Activated CD4-positive, alpha-beta T cell treated with anti-CD3 and anti-CD28 coated beads, Interleukin-2, amount 10 ng/mL, durations not matched to agents 7 days and 5 days (primary cell): Measurements from ENCODE around the gene KDM3B. TPM values are rescaled to one million over a fixed set of nuclear protein-coding genes. Genes with fewer than 3 reads are reported as not detected.

Source experiments
- CTCF ChIA-PET: fragments of 350-600 bp; sonication (Branson Sonifier 250); formaldehyde crosslinking; loops from one replicate; lab custom pipeline; 2021; ENCODE audit warnings: antibody characterized with exemption; lab: Charles Lee
- POLR2A ChIA-PET: fragments of 350-600 bp; sonication (Branson Sonifier 250); formaldehyde crosslinking; loops from one replicate; lab custom pipeline; 2021; ENCODE audit warnings: antibody characterized with exemption; lab: Charles Lee
- DNase-seq: peaks from one replicate; pipeline ENCODE4 v3.0.0-alpha.2; 2020
- H3K27ac Mint-ChIP-seq: one replicate; pipeline ENCODE4 v1.8.0; 2021; ENCODE audit warnings: mild to moderate bottlenecking, moderate library complexity, mixed read lengths
- H3K27me3 Mint-ChIP-seq: one replicate; pipeline ENCODE4 v1.8.0; 2021; ENCODE audit warnings: mixed read lengths
- H3K36me3 Mint-ChIP-seq: one replicate; pipeline ENCODE4 v1.8.0; 2021; ENCODE audit warnings: low read depth, mixed read lengths
- H3K4me1 Mint-ChIP-seq: one replicate; pipeline ENCODE4 v1.8.0; 2021; ENCODE audit warnings: mixed read lengths
- H3K4me3 Mint-ChIP-seq: one replicate; pipeline ENCODE4 v1.8.0; 2021; ENCODE audit warnings: mild to moderate bottlenecking, moderate library complexity, mixed read lengths
- H3K9me3 Mint-ChIP-seq: one replicate; pipeline ENCODE4 v1.8.0; 2021; ENCODE audit warnings: mixed read lengths
- total RNA-seq, 2 experiments: library from RNA; stranded (reverse); gene quantifications; one replicate each; pipeline ENCODE4 v1.2.3, GENCODE V29; 2021

The KDM3B gene
- total RNA-seq, 2 experiments from 2014 or later: 60.4 to 65.7 TPM

DNA sequence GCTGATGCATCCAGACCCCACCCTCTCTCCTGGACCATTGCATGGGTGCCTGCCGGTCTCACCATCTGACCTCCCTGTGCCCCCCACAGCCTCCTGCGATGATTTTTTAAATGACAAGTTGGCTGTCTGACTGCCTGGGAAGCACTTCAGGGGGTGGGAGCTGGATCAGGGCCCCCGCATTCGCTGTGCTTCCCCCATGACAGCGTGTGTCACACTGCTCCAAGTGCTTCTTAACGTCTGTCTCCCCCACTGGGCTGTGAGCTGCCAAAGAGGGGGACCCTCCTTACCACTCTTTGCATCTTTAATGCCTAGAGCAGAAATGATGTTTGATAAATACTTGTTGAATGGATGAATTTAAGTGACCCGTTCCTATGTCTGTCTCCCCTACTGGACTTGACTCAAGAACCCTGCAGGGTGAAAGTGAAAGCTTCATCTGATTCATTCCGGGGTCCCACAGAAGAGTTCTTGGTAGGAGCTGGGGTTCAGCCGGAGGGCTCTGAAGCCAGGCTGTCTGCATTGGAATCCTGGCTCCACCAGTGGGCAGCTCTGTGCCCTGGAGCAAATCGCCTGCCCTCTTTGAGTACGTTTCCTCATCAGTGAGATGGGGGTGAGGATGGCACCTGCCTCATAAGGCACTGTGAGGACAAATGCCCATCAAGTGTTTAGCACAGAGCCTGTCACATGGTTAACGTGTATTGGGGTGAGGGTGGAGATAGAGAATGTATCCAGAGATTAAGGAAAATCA, 105.2 kb downstream of the KDM3B start:
- H3K27me3 Mint-ChIP-seq: no peaks in the 10 kb centered on the region
- H3K9me3 Mint-ChIP-seq: no peaks in the 10 kb centered on the region
- H3K4me3 Mint-ChIP-seq: no peak overlapping the region
- no peaks in the 10 kb centered on the region for H3K36me3 Mint-ChIP-seq
- H3K27ac Mint-ChIP-seq: no peak overlapping the region
- ChIA-PET POLR2A (no interaction called here), CTCF (interaction anchor here (0.6 to 4.7 kb wide), 6 partner anchors 8 to 260 kb away, joined by 3 to 31 read pairs (median 3); no protein-coding TSS in a partner anchor)
- no peak for DNase-seq
- peaks cover 29% of the 10 kb centered on the region for H3K4me1 Mint-ChIP-seq

DNA sequence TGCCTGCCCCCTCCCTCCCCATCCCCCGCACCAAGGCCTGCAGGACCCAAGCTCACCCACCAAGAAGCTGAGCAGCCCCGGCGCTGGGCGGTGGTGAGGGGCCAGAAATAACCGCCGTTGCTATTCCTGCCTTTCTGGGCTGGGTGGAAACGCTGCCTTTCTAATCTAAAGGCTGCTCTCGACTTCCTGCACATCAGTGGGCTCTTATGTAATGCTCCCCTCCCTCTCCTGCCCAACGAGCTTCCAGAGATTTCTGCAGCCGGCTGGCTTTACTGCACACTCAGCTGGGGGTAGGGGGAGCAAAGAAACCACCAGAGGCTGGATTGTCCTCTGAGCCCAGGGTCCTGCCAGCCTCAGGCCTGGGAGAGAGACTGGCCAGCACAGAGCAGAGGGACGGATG, 105.9 kb downstream of the KDM3B start:
- no peak for DNase-seq
- Mint-ChIP-seq H3K4me1 (peaks cover 30% of the 10 kb centered on the region), H3K9me3 (no peaks in the 10 kb centered on the region), H3K4me3 (no peak overlapping the region), H3K27me3 (no peaks in the 10 kb centered on the region), H3K36me3 (no peaks in the 10 kb centered on the region), H3K27ac (no peak overlapping the region)
- CTCF ChIA-PET: interaction anchor here (1.5 to 4.7 kb wide), 2 partner anchors 9 to 47 kb away, joined by 3 to 31 read pairs; no protein-coding TSS in a partner anchor
- POLR2A ChIA-PET: no interaction called here

GRCh38 chr5:138458856-138459255, 106.4 kb downstream of the KDM3B start:
- no peak overlapping the region for H3K4me3 Mint-ChIP-seq
- DNase-seq: no peak
- H3K27me3 Mint-ChIP-seq: no peaks in the 10 kb centered on the region
- H3K9me3 Mint-ChIP-seq: no peaks in the 10 kb centered on the region
- H3K4me1 Mint-ChIP-seq: peaks cover 34% of the 10 kb centered on the region
- peak overlapping the region; percentile 95 for H3K27ac Mint-ChIP-seq
- CTCF ChIA-PET: interaction anchor here (0.5 to 4.7 kb wide), 4 partner anchors 9 to 95 kb away, joined by 3 to 31 read pairs (median 4); partner anchors contain the start of gene ETF1
- H3K36me3 Mint-ChIP-seq: no peaks in the 10 kb centered on the region
- POLR2A ChIA-PET: no interaction called here

DNA sequence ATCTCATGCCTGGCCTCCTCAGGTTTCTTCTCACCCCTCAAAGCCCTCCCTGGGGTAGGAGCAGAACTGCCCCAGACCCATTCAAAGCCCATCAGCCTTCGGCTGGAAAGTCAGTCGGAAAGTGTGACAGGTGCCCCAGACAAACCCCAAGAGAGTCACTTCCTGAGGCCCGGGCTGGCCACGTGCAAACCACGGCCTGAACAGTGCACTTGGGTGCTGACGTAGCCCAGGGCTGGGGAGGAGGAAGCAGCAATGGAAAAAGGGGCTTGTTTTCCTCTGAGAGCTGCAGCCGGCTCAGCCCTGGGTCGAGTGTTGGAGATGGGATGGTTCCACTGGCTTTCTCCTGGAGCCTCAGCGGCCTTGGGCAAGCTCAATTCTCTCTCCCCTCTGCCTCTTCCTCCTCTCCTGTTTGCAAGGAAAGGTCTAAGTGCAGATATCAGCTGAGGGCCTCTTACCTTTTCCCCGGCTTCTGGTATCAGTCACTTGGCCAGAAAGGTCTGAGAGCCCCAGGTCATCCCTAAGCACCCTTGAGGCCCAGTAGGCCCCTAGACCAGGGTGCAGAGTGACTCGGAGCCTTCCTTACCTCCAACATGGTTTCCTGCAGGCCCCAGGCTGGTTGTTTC, 106.9 kb downstream of the KDM3B start:
- Mint-ChIP-seq H3K36me3 (no peaks in the 10 kb centered on the region), H3K4me3 (no peak overlapping the region), H3K27ac (peak overlapping the region; percentile 95), H3K9me3 (no peaks in the 10 kb centered on the region), H3K4me1 (peaks cover 34% of the 10 kb centered on the region), H3K27me3 (no peaks in the 10 kb centered on the region)
- ChIA-PET CTCF (interaction anchor here (0.5 to 4.7 kb wide), 6 partner anchors 10 to 107 kb away, joined by 3 to 31 read pairs (median 4); partner anchors contain the start of genes ETF1 and KDM3B), POLR2A (no interaction called here)
- DNase-seq: peak; percentile 75

GRCh38 chr5:138460032-138460693, 107.7 kb downstream of the KDM3B start:
- POLR2A ChIA-PET: no interaction called here
- H3K36me3 Mint-ChIP-seq: no peaks in the 10 kb centered on the region
- CTCF ChIA-PET: interaction anchor here (1.1 to 4.7 kb wide), 4 partner anchors 11 to 108 kb away, joined by 4 to 31 read pairs (median 4); partner anchors contain the start of genes ETF1 and KDM3B
- no peak overlapping the region for H3K4me3 Mint-ChIP-seq
- H3K4me1 Mint-ChIP-seq: peaks cover 34% of the 10 kb centered on the region
- DNase-seq: no peak
- H3K27me3 Mint-ChIP-seq: no peaks in the 10 kb centered on the region
- H3K27ac Mint-ChIP-seq: peak overlapping the region; percentile 95
- H3K9me3 Mint-ChIP-seq: no peaks in the 10 kb centered on the region

DNA sequence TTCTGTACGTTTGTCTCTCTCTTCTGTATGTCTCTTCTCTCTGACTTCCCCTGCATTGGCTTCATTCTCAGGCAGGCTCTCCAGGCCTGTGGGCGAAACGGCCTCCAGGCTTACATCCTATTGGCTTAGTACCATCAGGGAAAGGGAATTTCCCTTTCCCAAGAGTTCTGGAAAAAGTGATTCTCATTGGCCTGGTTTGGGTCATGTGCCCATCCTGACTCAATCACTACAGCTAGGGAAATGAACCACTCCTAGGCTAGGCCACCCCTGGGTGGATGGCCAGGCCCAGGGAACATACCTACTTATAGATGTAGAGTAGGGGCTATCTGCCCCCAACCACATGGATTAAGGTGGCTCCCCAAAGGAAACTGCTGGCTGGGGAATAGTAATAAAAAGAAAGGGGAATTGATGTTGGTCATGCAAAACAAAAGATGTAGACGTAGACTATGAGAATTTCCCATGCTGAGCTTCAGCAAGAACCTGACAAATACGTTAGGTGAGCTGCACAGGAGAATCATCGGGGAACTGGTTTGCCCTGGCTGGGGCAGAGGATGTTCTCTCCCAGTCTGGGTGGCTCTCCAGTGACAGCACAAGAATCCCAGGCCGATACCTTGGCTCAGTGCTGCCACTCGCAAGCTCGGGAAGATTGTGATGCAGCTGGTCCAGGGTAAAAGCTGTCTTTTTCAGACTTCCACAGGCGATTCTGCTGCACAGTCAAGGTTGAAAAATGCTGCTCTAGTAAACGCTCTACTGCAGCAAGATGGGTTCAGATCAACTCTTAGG, 109.0 kb downstream of the KDM3B start:
- no peak for DNase-seq
- ChIA-PET POLR2A (no interaction called here), CTCF (interaction anchor here (0.8 to 4.7 kb wide), 2 partner anchors 12 to 109 kb away, joined by 5 to 31 read pairs; partner anchors contain the start of gene KDM3B)
- Mint-ChIP-seq H3K36me3 (no peaks in the 10 kb centered on the region), H3K4me3 (no peak overlapping the region), H3K9me3 (no peaks in the 10 kb centered on the region), H3K4me1 (peaks cover 35% of the 10 kb centered on the region), H3K27ac (no peak overlapping the region), H3K27me3 (peaks cover 3% of the 10 kb centered on the region)

DNA sequence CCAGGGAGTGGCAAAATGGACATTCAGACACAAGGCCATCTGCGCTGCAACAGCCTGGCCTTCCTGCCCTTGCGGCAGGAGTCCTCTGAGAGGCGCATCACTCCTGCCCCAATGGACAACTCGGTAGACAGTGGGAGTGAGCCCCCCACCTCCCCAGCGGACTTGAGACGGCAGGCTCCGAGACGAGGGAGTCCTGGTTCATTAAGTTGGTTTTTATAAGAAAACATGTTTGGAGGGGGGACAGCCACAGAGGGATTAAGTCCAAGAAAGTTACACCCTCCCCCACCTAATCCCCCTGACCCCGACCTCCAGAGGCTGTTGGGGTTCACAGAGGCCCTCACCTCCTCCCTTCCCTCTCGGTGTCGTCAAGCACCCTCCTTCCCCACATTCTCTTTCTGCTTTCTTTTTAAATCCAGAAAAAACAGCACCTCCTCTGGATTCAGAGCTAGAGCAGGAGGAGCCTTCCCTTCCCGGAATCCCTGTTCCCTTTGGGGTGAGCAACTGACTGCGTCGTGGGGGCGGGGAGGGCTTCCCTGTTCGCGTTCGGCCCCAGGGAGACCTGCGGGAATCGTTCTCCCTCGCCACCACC, 111.0 kb downstream of the KDM3B start:
- peak overlapping the region; percentile 95 for H3K27ac Mint-ChIP-seq
- no peaks in the 10 kb centered on the region for H3K9me3 Mint-ChIP-seq
- H3K4me1 Mint-ChIP-seq: peaks cover 41% of the 10 kb centered on the region
- H3K27me3 Mint-ChIP-seq: peaks cover 18% of the 10 kb centered on the region
- DNase-seq: no peak
- no peaks in the 10 kb centered on the region for H3K36me3 Mint-ChIP-seq
- ChIA-PET POLR2A (no interaction called here), CTCF (interaction anchor here (0.7 to 4.2 kb wide), 11 partner anchors 8 to 74 kb away, joined by 3 to 30 read pairs (median 13); partner anchors contain the start of gene REEP2)
- H3K4me3 Mint-ChIP-seq: peak overlapping the region; percentile 85

- CTCF ChIA-PET: interaction anchor here (0.6 to 4.2 kb wide), 18 partner anchors 9 to 433 kb away, joined by 3 to 30 read pairs (median 6); partner anchors contain the start of genes ETF1 and REEP2
- Mint-ChIP-seq H3K9me3 (no peaks in the 10 kb centered on the region), H3K4me1 (peaks cover 36% of the 10 kb centered on the region), H3K36me3 (no peaks in the 10 kb centered on the region), H3K4me3 (peak overlapping the region; percentile 85), H3K27me3 (peaks cover 18% of the 10 kb centered on the region), H3K27ac (peak overlapping the region; percentile 95)
- POLR2A ChIA-PET: no interaction called here
- peak; percentile 90 for DNase-seq
Observed at GRCh38 chr5:138464008-138464387, 111.5 kb downstream of the KDM3B start.

DNA sequence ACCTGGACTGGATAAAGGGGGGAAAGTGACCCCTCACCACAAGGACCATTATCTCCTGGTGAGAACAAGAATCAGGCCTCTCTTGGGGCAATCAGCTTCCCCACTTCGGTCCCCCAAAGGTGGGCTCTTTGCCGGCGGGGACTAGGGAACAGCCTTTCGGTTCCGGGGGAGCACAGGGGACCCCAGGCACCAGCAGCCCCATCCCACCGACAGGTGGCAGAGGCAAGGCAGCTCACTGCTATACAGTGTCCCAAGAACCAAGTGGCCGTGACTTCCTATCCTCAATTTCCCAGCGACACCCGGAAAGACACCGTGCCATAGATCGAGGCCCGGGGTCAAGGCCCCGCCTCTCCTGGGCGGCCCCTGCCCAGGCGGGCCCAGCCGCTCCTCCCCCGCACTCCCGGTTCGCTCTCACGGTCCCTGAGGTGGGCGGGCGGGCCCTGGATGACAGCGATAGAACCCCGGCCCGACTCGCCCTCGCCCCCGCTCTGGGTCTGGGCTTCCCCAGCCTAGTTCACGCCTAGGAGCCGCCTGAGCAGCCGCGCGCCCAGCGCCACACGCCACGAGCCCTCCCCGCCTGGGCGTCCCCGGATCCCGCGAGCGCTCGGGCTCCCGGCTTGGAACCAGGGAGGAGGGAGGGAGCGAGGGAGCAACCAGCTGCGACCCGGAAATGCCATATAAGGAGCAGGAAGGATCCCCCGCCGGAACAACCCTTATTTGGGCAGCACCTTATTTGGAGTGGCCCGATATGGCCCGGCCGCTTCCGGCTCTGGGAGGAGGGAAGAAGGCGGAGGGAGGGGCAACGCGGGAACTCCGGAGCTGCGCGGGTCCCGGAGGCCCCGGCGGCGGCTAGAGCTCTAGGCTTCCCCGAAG, 112.1 kb downstream of the KDM3B start:
- H3K36me3 Mint-ChIP-seq: no peaks in the 10 kb centered on the region
- CTCF ChIA-PET: interaction anchor here (0.6 to 4.2 kb wide), 26 partner anchors 9 to 434 kb away, joined by 3 to 30 read pairs (median 6); partner anchors contain the start of genes ETF1, KDM3B and REEP2
- peaks cover 18% of the 10 kb centered on the region for H3K27me3 Mint-ChIP-seq
- peak overlapping the region; percentile 95 for H3K27ac Mint-ChIP-seq
- POLR2A ChIA-PET: interaction anchor here (0.6 to 0.7 kb wide), 2 partner anchors 169 to 829 kb away, joined by 5 read pairs; partner anchors contain the start of gene MATR3
- peaks cover 30% of the 10 kb centered on the region for H3K4me1 Mint-ChIP-seq
- peak; percentile 98 for DNase-seq
- no peaks in the 10 kb centered on the region for H3K9me3 Mint-ChIP-seq
- H3K4me3 Mint-ChIP-seq: peak overlapping the region; percentile 85

GRCh38 chr5:138465261-138466124, 113.0 kb downstream of the KDM3B start, which contains the start of gene EGR1:
Gene EGR1, plus strand, starts transcription at chr5:138465479. Its CDS starts 283 bp downstream, at chr5:138465762.
- H3K27me3 Mint-ChIP-seq: peaks cover 18% of the 10 kb centered on the region
- peak within 1 kb of the TSS; percentile 85 for H3K4me3 Mint-ChIP-seq
- POLR2A ChIA-PET: interaction anchor here (0.6 to 0.7 kb wide), 4 partner anchors 10 to 828 kb away, joined by 3 to 9 read pairs (median 6); partner anchors contain the start of gene MATR3
- peaks cover 22% of the 10 kb centered on the region for H3K4me1 Mint-ChIP-seq
- peak within 1 kb of the TSS; percentile 95 for H3K27ac Mint-ChIP-seq
- DNase-seq: peak; percentile 95
- no peaks in the 10 kb centered on the region for H3K36me3 Mint-ChIP-seq
- no peaks in the 10 kb centered on the region for H3K9me3 Mint-ChIP-seq
- CTCF ChIA-PET: interaction anchor here (0.7 to 4.2 kb wide), 22 partner anchors 10 to 620 kb away, joined by 3 to 30 read pairs (median 7); partner anchors contain the start of genes ETF1, KDM3B and REEP2
